Activated T-helper 9 cell treated with anti-CD3 and anti-CD28 coated beads, Interleukin-2, amount 50 U/mL, for 16 hours (primary cell): ENCODE data around the gene ARMS2.

Experiments used
- DNase-seq: peaks from one replicate; pipeline ENCODE4 v3.0.0-alpha.2; 2020; ENCODE audit warnings: low read depth

The ARMS2 gene

GRCh38 chr10:122450353-122450990 lies 4.0 kb upstream of the ARMS2 start:
- DNase-seq = no peak

- no peak for DNase-seq
Measured at GRCh38 chr10:122454071-122454470, 382 bp upstream of the ARMS2 start.

GRCh38 chr10:122455376-122456079 lies 1.1 kb downstream of the ARMS2 start:
- DNase-seq = no peak

- no peak for DNase-seq
Measured at GRCh38 chr10:122457934-122458333, 3.5 kb downstream of the ARMS2 start.

- DNase-seq = no peak
Measured at GRCh38 chr10:122458693-122459092, 4.2 kb downstream of the ARMS2 start.

- DNase-seq = no peak
Measured at GRCh38 chr10:122459561-122460273, 5.3 kb downstream of the ARMS2 start.

- DNase-seq = no peak
Measured at GRCh38 chr10:122460891-122461293, 6.4 kb downstream of the ARMS2 start.

GRCh38 chr10:122461367-122461728 lies 6.9 kb downstream of the ARMS2 start, which contains the start of gene HTRA1:
Gene HTRA1 (plus strand): TSS chr10:122461553. CDS start chr10:122461653, 100 bp downstream.
- no peak for DNase-seq

GRCh38 chr10:122461729-122462532 lies 7.5 kb downstream of the ARMS2 start:
- DNase-seq = no peak

GRCh38 chr10:122462533-122463465 lies 8.3 kb downstream of the ARMS2 start:
- DNase-seq = no peak

GRCh38 chr10:122463466-122464249 lies 9.2 kb downstream of the ARMS2 start:
- no peak for DNase-seq

- no peak for DNase-seq
Measured at GRCh38 chr10:122464250-122464510, 9.7 kb downstream of the ARMS2 start.

GRCh38 chr10:122464586-122464985 lies 10.1 kb downstream of the ARMS2 start:
- DNase-seq = no peak

- no peak for DNase-seq
Measured at GRCh38 chr10:122465401-122466040, 11.1 kb downstream of the ARMS2 start.

GRCh38 chr10:122466951-122467381 lies 12.5 kb downstream of the ARMS2 start:
- no peak for DNase-seq

GRCh38 chr10:122467701-122468100 lies 13.2 kb downstream of the ARMS2 start:
- DNase-seq = no peak

GRCh38 chr10:122468307-122468925 lies 14.0 kb downstream of the ARMS2 start:
- no peak for DNase-seq

GRCh38 chr10:122468926-122469781 lies 14.7 kb downstream of the ARMS2 start:
- no peak for DNase-seq

- no peak for DNase-seq
Measured at GRCh38 chr10:122469848-122470247, 15.4 kb downstream of the ARMS2 start.
